ACC112 (cell line): Measurements from ENCODE around the gene KIAA0930.

ENCODE experiments used
- H2AFZ ChIP-seq: fragments of 200-600 bp; sonication (generic); one replicate; pipeline ENCODE4 v1.6.0; 2017; ENCODE audit warnings: antibody characterized with exemption, low read length; ENCODE audit not compliant: unreplicated experiment
- H3K27ac ChIP-seq: fragments of 200-600 bp; sonication (generic); 2 replicates; pipeline ENCODE4 v1.5.1; 2014; ENCODE audit warnings: low read depth, mild to moderate bottlenecking, antibody characterized with exemption, low read length, moderate library complexity
- H3K27me3 ChIP-seq: fragments of 200-600 bp; sonication (generic); 2 replicates; pipeline ENCODE4 v1.6.1; 2014; ENCODE audit warnings: mild to moderate bottlenecking, antibody characterized with exemption, low read length, moderate library complexity, mixed read lengths; ENCODE audit not compliant: insufficient read depth
- H3K36me3 ChIP-seq: fragments of 200-600 bp; sonication (generic); 2 replicates; pipeline ENCODE4 v1.6.1; 2016; ENCODE audit warnings: mild to moderate bottlenecking, antibody characterized with exemption, low read length, moderate library complexity, mixed read lengths; ENCODE audit not compliant: insufficient read depth
- H3K4me1 ChIP-seq: fragments of 200-600 bp; sonication (generic); one replicate; pipeline ENCODE4 v1.6.1; 2016; ENCODE audit warnings: low read length, mixed read lengths; ENCODE audit not compliant: insufficient read depth, unreplicated experiment, control insufficient read depth
- H3K4me3 ChIP-seq: fragments of 200-600 bp; sonication (generic); 2 replicates; pipeline ENCODE4 v1.5.1; 2014; ENCODE audit warnings: mild to moderate bottlenecking, low read depth, low read length
- H3K79me2 ChIP-seq: fragments of 200-600 bp; sonication (generic); one replicate; pipeline ENCODE4 v1.6.0; 2016; ENCODE audit warnings: low read length; ENCODE audit not compliant: control insufficient read depth, unreplicated experiment, insufficient read depth

The KIAA0930 gene

GRCh38 chr22:45273452-45274075 lies 32.9 kb upstream of the KIAA0930 start:
- Histone ChIP-seq H3K27me3 (no peaks in the 10 kb centered on the region), H3K4me3 (no peak overlapping the region), H2AFZ (no peak overlapping the region), H3K36me3 (no peaks in the 10 kb centered on the region), H3K4me1 (no peaks in the 10 kb centered on the region), H3K79me2 (no peaks in the 10 kb centered on the region), H3K27ac (no peak overlapping the region)

GRCh38 chr22:45272498-45272897 lies 31.8 kb upstream of the KIAA0930 start:
- Histone ChIP-seq H3K36me3 (no peaks in the 10 kb centered on the region), H3K4me3 (no peak overlapping the region), H3K27ac (no peak overlapping the region), H3K4me1 (no peaks in the 10 kb centered on the region), H3K27me3 (no peaks in the 10 kb centered on the region), H2AFZ (no peak overlapping the region), H3K79me2 (no peaks in the 10 kb centered on the region)

- H3K36me3 ChIP-seq, result no peaks in the 10 kb centered on the region
- no peaks in the 10 kb centered on the region for H3K4me1 ChIP-seq
- no peaks in the 10 kb centered on the region for H3K79me2 ChIP-seq
- H2AFZ ChIP-seq, result no peak overlapping the region
- no peaks in the 10 kb centered on the region for H3K27me3 ChIP-seq
- no peak overlapping the region for H3K27ac ChIP-seq
- no peak overlapping the region for H3K4me3 ChIP-seq
These were observed 31.0 kb upstream of the KIAA0930 start for GRCh38 chr22:45271667-45272201.

GRCh38 chr22:45270095-45271020 lies 29.7 kb upstream of the KIAA0930 start:
- no peak overlapping the region for H2AFZ ChIP-seq
- no peak overlapping the region for H3K27ac ChIP-seq
- no peaks in the 10 kb centered on the region for H3K27me3 ChIP-seq
- H3K36me3 ChIP-seq, result no peaks in the 10 kb centered on the region
- H3K79me2 ChIP-seq, result no peaks in the 10 kb centered on the region
- H3K4me1 ChIP-seq, result no peaks in the 10 kb centered on the region
- no peak overlapping the region for H3K4me3 ChIP-seq

GRCh38 chr22:45268958-45269844 lies 28.5 kb upstream of the KIAA0930 start:
- peak overlapping the region; percentile 60 for H2AFZ ChIP-seq
- no peaks in the 10 kb centered on the region for H3K4me1 ChIP-seq
- H3K27ac ChIP-seq, result no peak overlapping the region
- H3K4me3 ChIP-seq, result peak overlapping the region; percentile 79
- H3K36me3 ChIP-seq, result no peaks in the 10 kb centered on the region
- H3K79me2 ChIP-seq, result no peaks in the 10 kb centered on the region
- no peaks in the 10 kb centered on the region for H3K27me3 ChIP-seq

- H2AFZ ChIP-seq, result peak overlapping the region; percentile 53
- no peak overlapping the region for H3K27ac ChIP-seq
- no peaks in the 10 kb centered on the region for H3K27me3 ChIP-seq
- no peaks in the 10 kb centered on the region for H3K4me1 ChIP-seq
- no peaks in the 10 kb centered on the region for H3K36me3 ChIP-seq
- no peaks in the 10 kb centered on the region for H3K79me2 ChIP-seq
- H3K4me3 ChIP-seq, result peak overlapping the region; percentile 79
These were observed 27.7 kb upstream of the KIAA0930 start for GRCh38 chr22:45268167-45268957.

- H3K4me1 ChIP-seq, result no peaks in the 10 kb centered on the region
- H3K27me3 ChIP-seq, result no peaks in the 10 kb centered on the region
- H3K4me3 ChIP-seq, result no peak overlapping the region
- H2AFZ ChIP-seq, result no peak overlapping the region
- no peaks in the 10 kb centered on the region for H3K79me2 ChIP-seq
- H3K27ac ChIP-seq, result no peak overlapping the region
- H3K36me3 ChIP-seq, result no peaks in the 10 kb centered on the region
These were observed 24.8 kb upstream of the KIAA0930 start for GRCh38 chr22:45265535-45265934.

- no peaks in the 10 kb centered on the region for H3K4me1 ChIP-seq
- H2AFZ ChIP-seq, result no peak overlapping the region
- no peaks in the 10 kb centered on the region for H3K79me2 ChIP-seq
- H3K27ac ChIP-seq, result no peak overlapping the region
- no peaks in the 10 kb centered on the region for H3K27me3 ChIP-seq
- no peak overlapping the region for H3K4me3 ChIP-seq
- no peaks in the 10 kb centered on the region for H3K36me3 ChIP-seq
These were observed 23.0 kb upstream of the KIAA0930 start for GRCh38 chr22:45263463-45264269.

GRCh38 chr22:45262931-45263462 lies 22.3 kb upstream of the KIAA0930 start:
- no peak overlapping the region for H3K27ac ChIP-seq
- H3K79me2 ChIP-seq, result no peaks in the 10 kb centered on the region
- no peaks in the 10 kb centered on the region for H3K27me3 ChIP-seq
- no peak overlapping the region for H2AFZ ChIP-seq
- no peaks in the 10 kb centered on the region for H3K36me3 ChIP-seq
- no peak overlapping the region for H3K4me3 ChIP-seq
- no peaks in the 10 kb centered on the region for H3K4me1 ChIP-seq
